Peyer's patch (tissue), 4 donors: ENCODE data around the gene SELENOI. TPM values are rescaled to one million over a fixed set of nuclear protein-coding genes. Genes with fewer than 3 reads are reported as not detected.
"Not testable (repeated sequence)": the region's sequence is repeated elsewhere in the genome, so short reads cannot be mapped to it uniquely, and the experiment has no call there.

Source experiments
- DNase-seq, 3 donors: peaks; one replicate each; pipeline ENCODE4 v3.0.0-alpha.2; 2017 to 2019
- H3K27ac ChIP-seq, 4 donors: fragments of 200-600 bp; sonication (generic); one replicate each; pipeline ENCODE4 v1.5.1; 2016 to 2019
- H3K27me3 ChIP-seq, 2 donors: fragments of 200-600 bp; sonication (generic); one replicate each; pipeline ENCODE4 v1.5.1; 2019
- H3K36me3 ChIP-seq, 3 donors: fragments of 200-600 bp; sonication (generic); one replicate each; pipeline ENCODE4 v1.5.1; 2016 to 2019
- H3K4me1 ChIP-seq, 4 donors: fragments of 200-600 bp; sonication (generic); one replicate each; pipeline ENCODE4 v1.5.1; 2016 to 2019
- H3K4me3 ChIP-seq, 4 donors: fragments of 200-600 bp; sonication (generic); 1 replicate in 3 of 4; 2 replicates in 1 of 4; pipeline ENCODE4 v1.5.1; 2016 to 2019; ENCODE audit warnings: mild to moderate bottlenecking in 1 of 4
- H3K9me3 ChIP-seq, 4 donors: fragments of 200-600 bp; sonication (generic); one replicate each; pipeline ENCODE4 v1.5.1; 2016 to 2019; ENCODE audit warnings: mild to moderate bottlenecking in 1 of 4
- CTCF ChIP-seq, 6 experiments: fragments of 450-650 bp in 4 of 6; fragments of 200-600 bp in 2 of 6; sonication (generic) in 1 of 6; IDR thresholded peaks; one replicate each; pipeline ENCODE4 v1.5.1; 2017 to 2019; ENCODE audit warnings: antibody characterized with exemption in 6 of 6, mild to moderate bottlenecking in 3 of 6, moderate library complexity in 1 of 6
- POLR2A ChIP-seq, 2 donors: fragments of 450-650 bp; IDR thresholded peaks; one replicate each; pipeline ENCODE4 v1.5.1; 2017; ENCODE audit warnings: antibody characterized with exemption in 2 of 2, mild to moderate bottlenecking in 2 of 2, moderate library complexity in 2 of 2
- total RNA-seq, 4 donors: library from RNA; depleted of rRNA; stranded (reverse); fragments of >200 nt; gene quantifications; one replicate each; pipeline ENCODE4 v1.1.0, GENCODE V29; 2016

The SELENOI gene
- total RNA-seq, 4 donors from 2014 or later, result 28.1 to 82.1 (median 51.2) TPM

GRCh38 chr2:26346454-26347053 lies 611 bp downstream of the SELENOI start, which contains the start of gene ADGRF3:
Gene ADGRF3 (minus strand): TSS chr2:26346789. CDS start chr2:26346234, 555 bp downstream.
- H3K4me3 ChIP-seq, result peak within 1 kb of the TSS; percentile 76 to 89 (median 88)
- TF ChIP-seq CTCF (IDR thresholded peaks at IDR 0.05), result no peak
- TF ChIP-seq POLR2A (IDR thresholded peaks at IDR 0.05), result peak in 1 of 2 donors; percentile 30

GRCh38 chr2:26347286-26347865 lies 1.4 kb downstream of the SELENOI start:
- H3K4me3 ChIP-seq, result peak overlapping the region; percentile 76 to 89 (median 88)
- no peak for TF ChIP-seq CTCF (IDR thresholded peaks at IDR 0.05)
- no peak for TF ChIP-seq POLR2A (IDR thresholded peaks at IDR 0.05)
- no peaks in the 10 kb centered on the region for H3K27me3 ChIP-seq
- H3K9me3 ChIP-seq, result no peaks in the 10 kb centered on the region
- peaks cover 0 to 26% (median 10%) of the 10 kb centered on the region in 4 donors for H3K4me1 ChIP-seq
- H3K27ac ChIP-seq, result peak overlapping the region; percentile 91 to 97 (median 96)
- H3K36me3 ChIP-seq, result no peaks in the 10 kb centered on the region
- no peak for DNase-seq

More at GRCh38 chr2:26346454-26347053, 611 bp downstream of the SELENOI start, which contains the start of gene ADGRF3:
- Histone ChIP-seq H3K27ac (peak within 1 kb of the TSS; percentile 91 to 97 (median 96)), H3K27me3 (no peaks in the 10 kb centered on the region), H3K36me3 (no peaks in the 10 kb centered on the region), H3K9me3 (no peaks in the 10 kb centered on the region), H3K4me1 (peaks cover 0 to 26% (median 10%) of the 10 kb centered on the region in 4 donors)
- peak; percentile 67 to 84 (median 74) for DNase-seq

GRCh38 chr2:26349690-26350089 lies 3.7 kb downstream of the SELENOI start:
- peaks cover 0 to 18% (median 7%) of the 10 kb centered on the region in 4 donors for H3K4me1 ChIP-seq
- no peaks in the 10 kb centered on the region for H3K36me3 ChIP-seq
- no peak for TF ChIP-seq CTCF (IDR thresholded peaks at IDR 0.05)
- no peak for TF ChIP-seq POLR2A (IDR thresholded peaks at IDR 0.05)
- H3K4me3 ChIP-seq, result no peak overlapping the region
- no peak for DNase-seq
- no peaks in the 10 kb centered on the region for H3K27me3 ChIP-seq
- H3K9me3 ChIP-seq, result no peaks in the 10 kb centered on the region
- no peak overlapping the region for H3K27ac ChIP-seq

- H3K36me3 ChIP-seq, result no peaks in the 10 kb centered on the region
- H3K4me3 ChIP-seq, result no peak overlapping the region
- no peak for DNase-seq
- H3K27me3 ChIP-seq, result no peaks in the 10 kb centered on the region
- TF ChIP-seq POLR2A (IDR thresholded peaks at IDR 0.05), result no peak
- TF ChIP-seq CTCF (IDR thresholded peaks at IDR 0.05), result no peak
- no peaks in the 10 kb centered on the region for H3K9me3 ChIP-seq
- H3K27ac ChIP-seq, result no peak overlapping the region
- peaks cover 0 to 23% (median 4%) of the 10 kb centered on the region in 4 donors for H3K4me1 ChIP-seq
Measured at GRCh38 chr2:26351375-26352090, 5.6 kb downstream of the SELENOI start.

GRCh38 chr2:26352892-26353291 lies 6.9 kb downstream of the SELENOI start:
- Histone ChIP-seq H3K4me3 (no peak overlapping the region), H3K27ac (no peak overlapping the region), H3K4me1 (peaks cover 0 to 15% (median 0%) of the 10 kb centered on the region in 4 donors), H3K9me3 (no peaks in the 10 kb centered on the region), H3K36me3 (no peaks in the 10 kb centered on the region), H3K27me3 (no peaks in the 10 kb centered on the region)
- DNase-seq, result peak in 1 of 3 donors; percentile 69
- TF ChIP-seq POLR2A (IDR thresholded peaks at IDR 0.05), result no peak
- TF ChIP-seq CTCF (IDR thresholded peaks at IDR 0.05), result no peak

GRCh38 chr2:26354469-26354868 lies 8.5 kb downstream of the SELENOI start:
- H3K36me3 ChIP-seq, H3K4me3 ChIP-seq, H3K9me3 ChIP-seq, H3K27ac ChIP-seq, DNase-seq, H3K27me3 ChIP-seq, H3K4me1 ChIP-seq: not testable (repeated sequence)
